ENCODE data around the gene CCBE1. TPM values are rescaled to one million over a fixed set of nuclear protein-coding genes. Genes with fewer than 3 reads are reported as not detected.

Gene CCBE1
- total and polyA plus RNA-seq, 9 of the 15 experiments (the other 6 are each of a cell fraction or from before 2014, with no cell fraction given) = 0.20 TPM; not detected in 8

DNA sequence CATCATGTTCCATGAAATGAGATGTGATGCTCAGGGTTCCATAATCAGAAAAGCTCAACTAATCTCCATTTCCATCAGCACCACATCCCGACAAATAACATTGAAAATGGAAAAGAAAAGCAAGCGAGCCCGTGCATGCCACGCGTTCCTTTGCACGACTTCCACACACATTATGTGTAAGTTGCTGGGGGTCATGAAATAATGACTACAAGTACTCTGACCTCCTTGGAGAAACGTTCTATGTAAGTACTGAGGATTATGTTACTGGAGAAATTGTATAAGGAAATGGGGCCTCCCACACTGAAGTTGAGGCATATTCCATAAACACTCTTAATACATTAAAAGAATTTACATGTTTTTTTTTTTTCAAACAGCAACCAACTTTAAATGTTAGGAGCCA is 38.3 kb downstream of the CCBE1 start (continued):
- TF ChIP-seq, protein P1, sequence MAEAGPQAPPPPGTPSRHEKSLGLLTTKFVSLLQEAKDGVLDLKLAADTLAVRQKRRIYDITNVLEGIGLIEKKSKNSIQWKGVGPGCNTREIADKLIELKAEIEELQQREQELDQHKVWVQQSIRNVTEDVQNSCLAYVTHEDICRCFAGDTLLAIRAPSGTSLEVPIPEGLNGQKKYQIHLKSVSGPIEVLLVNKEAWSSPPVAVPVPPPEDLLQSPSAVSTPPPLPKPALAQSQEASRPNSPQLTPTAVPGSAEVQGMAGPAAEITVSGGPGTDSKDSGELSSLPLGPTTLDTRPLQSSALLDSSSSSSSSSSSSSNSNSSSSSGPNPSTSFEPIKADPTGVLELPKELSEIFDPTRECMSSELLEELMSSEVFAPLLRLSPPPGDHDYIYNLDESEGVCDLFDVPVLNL (CRISPR knock-in tag; IDR thresholded peaks at IDR 0.05; ENCODE audit: low read depth) = no peak

DNA sequence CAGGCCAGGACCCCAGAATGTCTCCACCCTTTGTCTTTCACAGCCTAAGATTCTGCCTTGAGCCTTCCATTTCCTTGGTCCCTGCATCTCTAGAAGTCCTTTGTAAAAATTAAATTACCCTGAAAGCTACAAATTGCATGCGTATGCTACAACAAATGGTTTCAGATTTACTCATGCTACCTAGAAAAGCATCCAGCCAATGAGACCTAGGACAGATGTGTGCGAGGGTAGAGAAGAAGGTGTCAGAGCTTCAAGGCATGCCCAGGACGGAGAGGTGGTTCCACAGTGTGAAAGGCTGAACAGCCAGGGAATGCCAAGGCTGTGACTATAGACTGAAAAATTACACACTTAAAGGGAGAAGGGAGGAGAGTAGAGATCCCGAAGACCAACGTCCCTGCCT is 40.2 kb downstream of the CCBE1 start:
- Histone ChIP-seq H3K4me1 (replicated peaks in 1 of 2; ENCODE audit: control insufficient read depth in 2 of 2, insufficient read depth in 2 of 2, low read length in 2 of 2) (no peaks in the 10 kb centered on the region), H3K27me3 (ENCODE audit: control insufficient read depth in 2 of 2, insufficient read depth in 2 of 2, low read length in 2 of 2) (peaks cover 0 to 5% of the 10 kb centered on the region in 2 experiments; a peak in 3 of 5 replicates), H3K79me2 (ENCODE audit: control insufficient read depth, insufficient read depth, low read length) (no peaks in the 10 kb centered on the region), H3K36me3 (ENCODE audit: control insufficient read depth, insufficient read depth, low read length) (no peaks in the 10 kb centered on the region), H3K4me3 (no peak overlapping the region), H3K9me1 (ENCODE audit: control insufficient read depth, insufficient read depth, low read length) (no peaks in the 10 kb centered on the region), H2AFZ (ENCODE audit: low read depth, low read length) (no peak overlapping the region), H3K9me3 (replicated peaks; ENCODE audit: control insufficient read depth, insufficient read depth, low read depth, low read length) (no peaks in the 10 kb centered on the region), H3K9ac (ENCODE audit: insufficient read depth in 1 of 2, low read depth in 2 of 2, low read length in 2 of 2) (no peak overlapping the region), H3K4me2 (ENCODE audit: insufficient read depth, low read length) (no peak overlapping the region), H4K20me1 (replicated peaks; ENCODE audit: control insufficient read depth, insufficient read depth, low read length) (no peaks in the 10 kb centered on the region), H3K27ac (ENCODE audit: extremely low read depth, low read depth, low read length) (no peak overlapping the region)
- in situ Hi-C loops (cut with MboI) (no loop called here), intact Hi-C loops (cut with micrococcal nuclease) (no loop called here)
- TF ChIP-seq ELF4 (CRISPR knock-in tag; IDR thresholded peaks at IDR 0.05) (no peak), SAFB2 (IDR thresholded peaks at IDR 0.05; ENCODE audit: borderline replicate concordance, low read depth, low read length, severe bottlenecking) (no peak), SMAD4 (CRISPR knock-in tag; conservative IDR thresholded peaks at IDR 0.05) (no peak), IFI16 (CRISPR knock-in tag; IDR thresholded peaks at IDR 0.05) (no peak), CBFB (CRISPR knock-in tag; IDR thresholded peaks at IDR 0.05) (no peak), NR1H2 (CRISPR knock-in tag; IDR thresholded peaks at IDR 0.05) (no peak), POLR2AphosphoS2 (IDR thresholded peaks at IDR 0.05; ENCODE audit: low read length) (no peak)
- TF ChIP-seq, protein P2, sequence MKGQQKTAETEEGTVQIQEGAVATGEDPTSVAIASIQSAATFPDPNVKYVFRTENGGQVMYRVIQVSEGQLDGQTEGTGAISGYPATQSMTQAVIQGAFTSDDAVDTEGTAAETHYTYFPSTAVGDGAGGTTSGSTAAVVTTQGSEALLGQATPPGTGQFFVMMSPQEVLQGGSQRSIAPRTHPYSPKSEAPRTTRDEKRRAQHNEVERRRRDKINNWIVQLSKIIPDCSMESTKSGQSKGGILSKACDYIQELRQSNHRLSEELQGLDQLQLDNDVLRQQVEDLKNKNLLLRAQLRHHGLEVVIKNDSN (CRISPR knock-in tag; IDR thresholded peaks at IDR 0.05) = no peak
- WGBS (ENCODE audit: insufficient coverage, low coverage, missing lambda C conversion rate) = 0% methylated on average over 5 of the region's 5 CpGs
- ATAC-seq = no peak
- FAIRE-seq = no peak
- DNase-seq (ENCODE audit: extremely low read depth in 1 of 4, low spot score in 3 of 4) = no peak
- POLR2A ChIA-PET = no interaction called here
- no TSS peak for BruUV-seq (replicated peaks)
- CTCF ChIA-PET (ENCODE audit: low intra/inter-chr PET ratio) = no interaction called here
